DOHH2 (cell line): ENCODE measurements around the gene CRY1.

ENCODE experiments used
- CTCF ChIP-seq: fragments of 200-600 bp; sonication (generic); IDR thresholded peaks from one replicate; pipeline ENCODE4 v1.5.1; 2014; ENCODE audit warnings: antibody characterized with exemption, mild to moderate bottlenecking, low read depth, low read length; ENCODE audit not compliant: poor library complexity, severe bottlenecking
- EZH2phosphoT487 ChIP-seq: fragments of 200-600 bp; sonication (generic); IDR thresholded peaks from 2 replicates; pipeline ENCODE4 v1.6.1; 2017; ENCODE audit warnings: borderline replicate concordance, mild to moderate bottlenecking, antibody characterized with exemption, low read length, moderate library complexity, mixed read lengths

GRCh38 chr12:106997916-106998315 lies 95.4 kb downstream of the CRY1 start:
- TF ChIP-seq CTCF (no peak), EZH2phosphoT487 (no peak)
